GM21529 (cell line): ENCODE measurements around the gene MCMBP.
"Not testable (repeated sequence)": the region's sequence is repeated elsewhere in the genome, so short reads cannot be mapped to it uniquely, and the experiment has no call there.

Experiments
- ATAC-seq: cut with Tn5 transposase; IDR thresholded peaks from one replicate; pipeline ENCODE4 v1.9.1; 2021; ENCODE audit not compliant: unreplicated experiment

Gene MCMBP, protein sequence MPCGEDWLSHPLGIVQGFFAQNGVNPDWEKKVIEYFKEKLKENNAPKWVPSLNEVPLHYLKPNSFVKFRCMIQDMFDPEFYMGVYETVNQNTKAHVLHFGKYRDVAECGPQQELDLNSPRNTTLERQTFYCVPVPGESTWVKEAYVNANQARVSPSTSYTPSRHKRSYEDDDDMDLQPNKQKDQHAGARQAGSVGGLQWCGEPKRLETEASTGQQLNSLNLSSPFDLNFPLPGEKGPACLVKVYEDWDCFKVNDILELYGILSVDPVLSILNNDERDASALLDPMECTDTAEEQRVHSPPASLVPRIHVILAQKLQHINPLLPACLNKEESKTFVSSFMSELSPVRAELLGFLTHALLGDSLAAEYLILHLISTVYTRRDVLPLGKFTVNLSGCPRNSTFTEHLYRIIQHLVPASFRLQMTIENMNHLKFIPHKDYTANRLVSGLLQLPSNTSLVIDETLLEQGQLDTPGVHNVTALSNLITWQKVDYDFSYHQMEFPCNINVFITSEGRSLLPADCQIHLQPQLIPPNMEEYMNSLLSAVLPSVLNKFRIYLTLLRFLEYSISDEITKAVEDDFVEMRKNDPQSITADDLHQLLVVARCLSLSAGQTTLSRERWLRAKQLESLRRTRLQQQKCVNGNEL

DNA sequence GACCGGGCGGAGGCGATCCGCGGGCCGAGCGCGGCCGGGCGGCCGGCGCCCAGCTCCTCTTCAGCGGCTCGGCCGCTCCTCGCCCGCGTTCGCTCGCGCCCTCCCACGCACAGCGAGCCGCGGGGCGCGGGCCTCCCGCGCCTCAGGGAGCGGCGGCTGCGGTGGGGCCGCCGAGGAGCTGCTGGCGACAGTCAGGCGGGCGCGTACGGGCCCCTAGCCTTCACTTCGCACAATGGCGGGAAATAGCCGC is at the start of gene MCMBP:
Gene MCMBP, minus strand, starts transcription at position 234 of the 250 bp plus-strand sequence. CDS start 259 bp downstream, outside the sequence.
- peak; percentile 20 for ATAC-seq

DNA sequence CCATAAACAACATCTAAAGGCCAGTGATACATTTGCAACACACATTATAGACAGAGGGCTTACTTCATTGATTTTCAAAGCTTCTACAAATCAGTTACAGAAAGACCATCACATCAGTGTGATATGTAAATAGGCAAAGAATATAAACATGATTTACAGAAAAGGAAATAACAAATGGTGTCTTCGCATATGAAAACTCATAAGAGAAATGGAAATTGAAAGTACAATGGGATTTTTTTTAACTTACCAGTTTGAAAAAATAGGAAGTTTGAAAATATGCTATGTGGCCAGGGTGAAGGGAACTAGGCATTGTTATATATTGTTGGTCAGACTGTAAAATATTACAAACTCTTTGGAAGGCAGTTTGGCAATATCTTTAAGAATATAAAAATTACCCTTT is 47.2 kb upstream of the MCMBP start:
- peak; percentile 73 for ATAC-seq

DNA sequence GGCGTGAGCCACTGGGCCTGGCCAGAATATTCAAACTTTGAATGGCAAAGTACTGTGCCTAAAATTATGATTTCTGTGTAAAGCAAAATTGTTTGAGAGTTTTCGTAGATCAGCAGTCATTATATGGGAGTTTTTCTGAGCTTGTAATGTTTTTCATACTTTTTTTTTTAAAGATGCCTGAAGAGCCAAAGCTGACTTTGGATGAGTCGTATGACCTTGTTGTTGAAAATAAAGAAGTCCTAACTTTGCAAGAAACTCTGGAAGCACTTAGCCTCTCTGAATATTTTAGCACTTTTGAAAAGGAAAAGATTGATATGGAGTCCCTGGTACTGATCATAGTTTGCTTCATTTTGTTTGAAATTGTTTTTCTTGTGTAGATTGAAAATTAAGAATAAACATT is 46.6 kb upstream of the MCMBP start:
- ATAC-seq: no peak

DNA sequence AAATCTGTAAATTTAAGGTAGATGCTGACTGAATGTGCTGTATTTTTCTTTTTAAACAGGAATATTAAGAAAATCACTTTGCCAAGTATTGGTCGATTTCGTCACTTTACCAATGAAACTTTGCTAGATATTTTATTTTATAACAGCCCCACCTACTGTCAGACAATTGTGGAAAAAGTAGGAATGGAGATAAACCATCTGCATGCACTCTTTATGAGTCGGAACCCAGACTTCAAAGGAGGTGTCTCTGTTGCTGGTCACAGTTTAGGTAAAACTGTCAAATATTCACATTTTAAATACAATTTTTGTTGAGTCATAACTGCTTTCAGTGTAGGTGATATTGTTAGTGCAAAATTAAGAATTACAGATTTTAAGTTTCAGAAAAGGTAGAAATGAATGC is 45.1 kb upstream of the MCMBP start:
- ATAC-seq: no peak

DNA sequence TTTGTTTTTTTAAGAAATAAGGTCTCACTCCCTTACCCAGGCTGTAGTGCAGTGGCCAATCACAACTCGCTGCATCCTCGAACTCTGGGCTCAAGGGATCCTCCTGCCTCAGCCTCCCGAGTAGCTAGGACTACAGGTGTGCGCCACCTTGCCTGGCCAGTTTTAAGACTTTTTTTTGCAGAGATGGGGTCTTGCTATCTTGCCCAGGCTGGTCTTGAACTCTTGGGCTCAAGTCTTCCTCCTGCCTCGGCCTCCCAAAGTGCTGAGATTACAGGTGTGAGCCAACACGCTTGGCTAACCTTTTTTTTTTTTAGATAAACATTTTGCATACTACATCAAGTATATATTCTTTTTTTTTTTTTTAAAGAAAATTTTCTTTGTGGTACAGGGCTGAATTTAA is 38.0 kb upstream of the MCMBP start:
- ATAC-seq: no peak

DNA sequence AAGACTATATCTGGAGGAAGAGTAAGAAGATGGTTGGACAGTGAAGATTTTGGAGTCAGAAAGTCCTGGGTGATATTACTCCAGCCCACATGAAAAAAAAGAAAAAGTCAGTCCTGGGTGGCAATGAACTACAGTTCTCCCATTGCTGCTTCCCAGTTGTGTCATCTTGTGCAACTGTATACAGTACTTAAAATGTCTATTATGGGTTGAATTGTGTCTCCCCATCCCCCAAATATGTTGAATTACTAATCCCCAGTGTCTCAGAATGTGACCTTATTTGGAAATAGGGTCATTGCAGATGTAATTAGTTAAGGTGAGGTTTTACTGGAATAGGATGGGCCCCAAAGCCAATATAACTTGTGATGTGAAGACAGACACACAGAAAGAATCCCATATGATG is 35.5 kb upstream of the MCMBP start:
- ATAC-seq: no peak

DNA sequence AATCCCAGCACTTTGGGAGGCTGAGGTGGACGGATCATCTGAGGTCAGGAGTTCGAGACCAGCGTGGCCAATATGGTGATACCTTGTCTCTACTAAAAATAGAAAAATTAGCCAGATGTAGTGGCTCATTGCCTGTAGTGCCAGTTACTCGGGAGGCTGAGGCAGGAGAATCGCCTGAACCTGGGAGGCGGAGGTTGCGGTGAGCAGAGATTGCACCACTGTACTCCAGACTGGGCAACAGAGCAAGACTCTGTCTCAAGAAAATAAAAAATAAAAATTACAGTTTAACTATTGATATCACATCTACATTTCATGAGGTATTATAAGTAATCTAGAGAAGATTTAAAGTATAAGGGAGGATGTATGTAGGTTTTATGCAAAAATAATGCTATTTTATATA is 35.1 kb upstream of the MCMBP start:
- ATAC-seq: not testable (repeated sequence)

DNA sequence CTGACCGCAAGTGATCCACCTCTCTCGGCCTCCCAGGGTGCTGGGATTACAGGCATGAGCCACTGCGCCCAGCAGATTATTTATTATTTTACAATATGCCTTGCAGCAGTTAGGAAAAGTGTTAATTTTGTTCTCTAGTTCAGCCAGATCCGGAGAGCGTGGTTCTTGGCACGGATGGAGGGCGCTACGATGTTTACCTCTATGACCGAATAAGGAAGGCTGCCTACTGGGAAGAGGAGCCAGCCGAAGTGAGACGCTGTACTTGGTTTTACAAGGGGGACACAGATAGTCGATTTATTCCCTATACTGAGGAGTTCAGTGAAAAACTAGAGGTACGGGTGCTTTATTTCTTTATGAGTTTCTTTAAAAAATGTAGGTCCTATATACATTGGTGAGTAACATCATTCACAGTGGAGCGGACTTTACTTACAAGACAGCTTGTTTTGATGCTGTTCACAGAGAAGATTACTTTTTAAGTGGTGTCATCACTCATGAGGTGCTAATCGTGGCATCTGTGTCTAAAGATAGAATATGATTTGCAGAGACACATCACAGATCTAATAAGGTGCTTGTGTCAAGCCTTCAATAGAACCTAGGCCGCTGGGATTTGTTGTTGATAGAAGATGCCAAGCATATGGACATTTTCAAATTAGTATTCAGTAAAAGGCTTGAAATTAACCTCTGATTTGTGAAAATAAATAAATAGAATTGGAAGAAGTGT is 31.5 kb upstream of the MCMBP start:
- no peak for ATAC-seq

DNA sequence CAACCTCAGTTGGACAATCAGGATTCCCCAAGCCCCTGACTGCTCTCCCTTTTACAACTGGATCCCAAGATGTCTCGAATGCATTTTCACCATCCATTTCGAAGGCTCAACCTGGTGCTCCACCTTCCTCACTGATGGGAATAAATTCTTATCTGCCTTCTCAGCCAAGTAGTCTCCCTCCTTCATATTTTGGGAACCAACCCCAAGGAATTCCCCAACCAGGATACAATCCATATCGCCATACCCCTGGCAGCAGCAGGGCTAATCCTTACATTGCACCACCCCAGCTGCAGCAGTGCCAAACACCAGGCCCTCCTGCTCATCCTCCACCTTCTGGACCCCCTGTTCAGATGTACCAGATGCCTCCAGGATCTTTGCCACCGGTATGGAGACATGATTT is 25.9 kb upstream of the MCMBP start:
- ATAC-seq: no peak

DNA sequence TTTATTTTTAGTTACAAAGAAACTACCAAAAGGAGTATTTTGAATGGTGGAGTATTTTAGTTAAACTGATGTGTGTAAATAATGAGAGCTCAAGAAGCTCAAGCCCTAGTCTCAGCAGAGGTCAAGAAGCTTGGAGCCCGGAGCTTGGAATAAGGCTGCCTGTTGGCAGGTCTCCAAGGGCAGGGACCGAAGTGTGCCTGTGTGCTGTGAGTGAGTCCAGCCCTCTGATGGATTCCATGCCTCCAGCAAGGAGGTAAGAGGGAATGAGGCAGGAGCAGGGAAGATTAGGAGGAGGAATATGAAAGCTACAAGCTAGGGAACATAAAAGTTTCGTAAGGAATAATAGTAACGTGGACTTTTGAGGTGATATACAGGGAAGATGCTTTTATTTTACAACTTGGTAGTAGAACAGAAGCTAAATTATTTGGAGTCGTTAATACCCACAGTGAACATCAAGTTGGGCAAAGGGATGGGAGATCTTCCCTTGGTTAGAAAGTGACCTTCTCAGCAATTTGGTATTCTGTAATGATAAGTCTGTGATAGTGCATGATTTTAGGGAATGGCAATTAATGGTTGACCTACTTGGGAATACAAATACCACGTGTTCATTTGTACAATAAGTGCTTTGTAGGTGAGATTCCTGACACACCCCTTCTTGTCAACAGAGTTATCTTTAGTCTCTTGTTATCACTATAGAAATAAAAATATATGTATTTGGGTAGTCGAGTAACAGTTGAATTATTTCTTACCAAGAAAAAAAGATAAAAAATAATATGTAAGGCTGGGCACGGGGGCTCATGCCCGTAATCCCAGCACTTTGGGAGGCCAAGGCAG is 24.5 kb upstream of the MCMBP start:
- ATAC-seq: no peak

DNA sequence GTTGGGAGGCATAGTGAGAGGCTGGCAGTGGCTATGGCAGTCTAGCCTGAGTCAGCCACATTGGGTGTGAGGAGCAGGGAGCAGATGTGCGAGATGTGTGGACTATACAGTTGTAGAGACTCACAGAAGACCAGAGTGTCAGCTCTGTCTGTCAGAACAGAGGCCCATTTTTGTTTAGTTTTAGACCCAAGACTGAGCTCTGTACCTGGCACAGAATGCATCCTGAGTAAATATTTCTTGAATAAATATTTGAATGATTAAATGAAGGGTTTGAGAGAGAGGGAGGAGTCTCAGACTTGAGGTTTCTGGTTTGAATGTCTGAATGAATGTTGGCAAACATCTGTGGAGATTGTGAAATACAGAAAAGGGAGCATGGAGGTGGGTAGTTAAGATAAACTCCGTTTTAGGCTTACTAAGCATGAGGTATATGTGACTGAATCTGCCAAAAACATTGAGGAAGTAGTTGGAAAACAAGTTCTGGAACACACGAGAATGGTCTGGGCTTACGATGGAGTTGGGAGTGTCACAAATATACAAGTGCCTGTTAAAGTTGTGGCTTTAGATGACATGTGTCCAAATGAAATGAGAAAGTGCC is 23.5 kb upstream of the MCMBP start:
- ATAC-seq: no peak

DNA sequence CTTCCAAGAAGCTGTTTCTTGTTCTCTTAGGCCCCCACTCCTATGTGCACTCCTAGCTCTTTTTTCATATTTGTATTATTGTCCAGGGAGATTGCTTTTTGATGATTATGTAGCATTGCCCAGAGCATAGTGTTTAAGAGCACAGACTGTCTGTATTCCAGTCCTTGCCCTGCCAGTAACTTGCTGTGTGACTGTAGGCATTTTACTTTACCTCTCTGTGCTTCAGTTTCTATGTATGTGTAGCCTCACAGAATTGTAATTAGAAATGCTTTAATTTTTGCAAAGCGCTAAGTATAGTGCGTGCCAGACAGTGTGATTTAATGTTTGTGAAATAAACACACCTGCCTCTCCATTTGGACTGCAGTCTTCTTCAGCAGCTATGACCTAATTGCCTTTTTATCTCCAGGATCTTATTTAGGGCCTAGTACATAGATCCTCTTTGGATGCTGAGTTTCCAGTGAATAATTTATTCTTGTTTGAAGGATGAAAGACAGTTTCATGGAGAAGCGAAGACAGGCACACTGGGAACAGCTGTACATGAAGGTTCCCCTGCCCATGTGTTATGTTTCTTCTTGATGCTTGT is 21.3 kb upstream of the MCMBP start:
- ATAC-seq: no peak

DNA sequence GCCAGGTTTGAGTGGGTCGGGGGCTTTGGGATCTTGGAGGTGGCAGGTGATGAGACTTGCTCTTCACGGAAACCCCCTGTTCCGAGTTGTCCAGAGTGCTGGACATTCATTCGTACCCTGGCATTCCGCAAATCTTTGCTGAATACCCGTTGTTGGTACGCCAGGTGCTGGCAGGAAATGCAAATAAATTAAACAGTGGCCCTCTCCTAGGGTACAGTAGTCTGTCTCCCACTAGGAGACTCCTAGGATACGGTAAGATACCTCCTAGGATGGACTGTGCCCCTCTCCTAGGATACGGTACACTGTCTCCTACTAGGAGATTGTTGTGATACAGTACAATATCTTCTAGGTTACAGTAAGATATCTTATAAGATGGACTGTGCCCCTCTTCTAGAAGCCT is 20.4 kb upstream of the MCMBP start:
- no peak for ATAC-seq

DNA sequence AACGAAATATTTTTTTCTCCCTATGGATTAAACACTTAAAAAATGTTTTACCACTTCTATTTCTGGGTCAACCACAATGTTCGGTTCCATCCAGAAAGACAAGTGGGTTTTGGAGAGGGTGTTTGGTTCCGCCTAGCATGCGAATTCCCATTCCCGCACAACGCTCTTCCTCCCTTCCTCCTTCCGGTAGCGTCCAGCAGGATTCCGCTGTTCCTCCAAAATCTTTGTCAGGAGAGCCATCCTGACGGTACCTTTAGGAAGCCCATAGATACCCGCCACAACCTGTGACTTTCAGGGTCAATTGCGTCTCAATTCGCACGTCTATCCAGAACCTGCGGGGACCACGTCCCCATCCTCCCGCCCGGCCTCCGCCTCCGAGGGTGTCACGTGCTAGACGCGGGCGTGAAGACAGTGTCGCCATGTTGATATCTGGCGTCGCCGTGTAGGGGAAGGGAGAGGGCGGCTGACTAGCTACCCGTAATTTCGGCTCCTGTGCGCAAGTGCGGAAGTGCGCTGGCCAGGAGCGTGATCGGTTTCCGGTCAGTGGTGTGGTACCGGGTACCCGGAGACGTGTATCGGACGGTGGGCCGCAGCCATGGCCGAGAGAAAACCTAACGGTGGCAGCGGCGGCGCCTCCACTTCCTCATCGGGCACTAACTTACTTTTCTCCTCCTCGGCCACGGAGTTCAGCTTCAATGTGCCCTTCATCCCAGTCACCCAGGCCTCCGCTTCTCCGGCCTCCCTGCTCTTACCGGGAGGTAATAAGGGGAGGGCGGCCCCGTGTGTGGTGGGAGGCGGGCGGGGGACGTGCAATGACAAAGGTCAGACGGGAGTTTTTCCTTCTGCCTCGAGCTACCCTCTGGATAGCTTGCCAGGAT is 19.8 kb upstream of the MCMBP start, which contains the start of gene SEC23IP:
Gene SEC23IP, plus strand, starts transcription at position 543 of the 878 bp plus-strand sequence. Its CDS starts 53 bp downstream, at position 596.
- peak; percentile 99 for ATAC-seq

DNA sequence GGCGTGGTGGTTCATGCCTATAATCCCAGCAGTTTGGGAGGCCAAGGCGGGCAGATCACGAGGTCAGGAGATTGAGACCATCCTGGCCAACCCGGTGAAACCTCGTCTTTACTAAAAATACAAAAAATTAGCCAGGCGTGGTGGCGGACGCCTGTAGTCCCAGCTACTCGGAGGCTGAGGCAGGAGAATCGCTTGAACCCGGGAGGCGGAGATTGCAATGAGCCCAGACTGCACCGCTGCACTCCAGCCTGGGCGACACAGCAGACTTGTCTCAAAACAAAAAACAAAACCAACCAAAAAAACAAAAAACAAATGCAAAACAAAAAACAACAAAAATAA is 19.2 kb upstream of the MCMBP start:
- ATAC-seq: not testable (repeated sequence)

DNA sequence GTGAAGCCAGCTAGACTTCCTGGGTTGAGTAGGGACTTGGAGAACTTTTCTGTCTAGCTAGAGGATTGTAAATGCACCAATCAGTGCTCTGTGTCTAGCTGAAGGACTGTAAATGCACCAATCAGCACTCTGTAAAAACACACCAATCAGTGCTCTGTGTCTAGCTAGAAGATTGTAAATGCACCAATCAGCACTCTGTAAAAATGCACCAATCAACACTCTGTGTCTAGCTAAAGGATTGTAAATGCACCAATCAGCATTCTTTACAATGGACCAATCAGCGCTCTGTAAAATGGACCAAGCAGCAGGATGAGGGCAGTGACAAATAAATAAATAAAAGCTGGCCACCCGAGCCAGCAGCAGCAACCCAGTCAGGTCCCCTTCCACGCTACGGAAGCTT is 17.7 kb upstream of the MCMBP start:
- not testable (repeated sequence) for ATAC-seq

DNA sequence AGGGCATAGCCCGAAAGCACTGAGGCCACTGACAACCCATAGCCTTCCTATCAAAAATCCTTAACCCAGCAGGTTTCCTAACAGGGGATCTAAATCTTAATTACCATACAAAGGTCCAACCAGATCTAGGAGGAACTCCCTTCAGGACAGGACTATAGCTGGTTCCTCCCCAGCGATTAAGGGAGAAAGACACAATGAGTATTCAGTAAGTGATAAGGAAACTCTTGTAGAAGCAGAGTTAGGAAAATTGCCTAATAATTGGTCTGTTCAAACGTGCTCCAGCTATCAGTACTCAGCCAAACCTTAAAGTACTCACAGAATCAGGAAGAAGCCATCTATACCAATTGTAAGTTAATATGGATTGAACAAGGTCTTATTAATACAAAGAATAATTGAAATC is 16.6 kb upstream of the MCMBP start:
- not testable (repeated sequence) for ATAC-seq

DNA sequence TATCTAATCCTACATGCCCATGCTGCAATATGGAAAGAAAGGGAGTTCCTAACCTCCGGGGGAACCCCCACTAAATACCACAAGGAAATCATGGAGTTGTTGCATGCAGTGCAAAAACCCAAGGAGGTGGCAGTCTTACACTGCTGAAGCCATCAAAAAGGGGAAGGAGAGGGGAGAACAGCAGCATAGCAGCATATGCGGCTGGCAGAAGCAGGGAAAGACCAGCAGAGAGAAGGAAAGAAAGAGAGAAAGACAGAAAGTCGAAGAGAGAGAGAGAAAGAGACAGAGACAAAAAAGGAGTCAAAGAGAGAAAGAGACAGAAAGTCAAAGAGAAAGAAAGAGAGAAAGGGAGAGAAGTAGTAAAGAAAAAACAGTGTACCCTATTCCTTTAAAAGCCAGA is 16.1 kb upstream of the MCMBP start:
- not testable (repeated sequence) for ATAC-seq

DNA sequence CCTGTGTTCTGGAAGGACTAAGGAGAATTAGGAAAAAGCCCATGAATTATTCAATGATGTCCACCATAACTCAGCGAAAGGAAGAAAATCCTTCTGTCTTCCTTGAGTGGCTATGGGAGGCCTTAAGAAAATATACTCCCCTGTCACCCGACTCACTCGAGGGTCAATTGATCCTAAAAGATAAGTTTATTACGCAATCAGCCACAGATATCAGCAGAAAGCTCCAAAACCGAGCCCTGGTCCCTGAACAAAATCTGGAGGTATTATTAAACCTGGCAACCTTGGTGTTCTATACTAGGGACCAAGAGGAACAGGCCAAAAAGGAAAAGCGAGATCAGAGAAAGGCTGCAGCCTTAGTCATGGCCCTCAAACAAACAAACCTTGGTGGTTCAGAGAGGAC is 13.4 kb upstream of the MCMBP start:
- not testable (repeated sequence) for ATAC-seq
